CD4-positive, alpha-beta T cell (primary cell): ENCODE data around the gene HMCN1. TPM values are rescaled to one million over a fixed set of nuclear protein-coding genes. Genes with fewer than 3 reads are reported as not detected.

Experiments used
- ATAC-seq: fragments of 200-7000 bp; cut with Tn5 transposase; one replicate; pipeline ENCODE4 v1.10.0; 2022; ENCODE audit warnings: mild to moderate bottlenecking; ENCODE audit not compliant: poor library complexity
- CTCF ChIA-PET: fragments of 350-600 bp; sonication (Branson Sonifier 250); formaldehyde crosslinking; loops from one replicate; lab custom pipeline; 2021; ENCODE audit warnings: antibody characterized with exemption, inconsistent platforms; lab: Charles Lee
- POLR2A ChIA-PET: fragments of 350-600 bp; sonication (Branson Sonifier 250); formaldehyde crosslinking; loops from one replicate; lab custom pipeline; 2021; ENCODE audit warnings: antibody characterized with exemption, inconsistent platforms; lab: Charles Lee
- DNase-seq, 14 experiments: peaks; one replicate each; pipeline ENCODE4 v3.0.0-alpha.2; 2013 to 2020; ENCODE audit warnings: mixed read lengths in 2 of 14
- H3K27ac ChIP-seq, 2 donors: one replicate each; pipeline versions ENCODE4 v1.5.1 to v1.7.0; 2013; ENCODE audit warnings: low read length in 2 of 2, low read depth in 1 of 2, mild to moderate bottlenecking in 1 of 2
- H3K27me3 ChIP-seq, 2 experiments: 1 replicate in 1 of 2; 2 replicates in 1 of 2; pipeline versions ENCODE4 v1.6.1 to v1.7.0; 2013; ENCODE audit warnings: low read length in 2 of 2, control low read depth in 1 of 2, mild to moderate bottlenecking in 1 of 2, moderate library complexity in 1 of 2; ENCODE audit not compliant: insufficient read depth in 2 of 2, control insufficient read depth in 1 of 2
- H3K36me3 ChIP-seq: one replicate; pipeline ENCODE4 v1.6.1; 2013; ENCODE audit warnings: low read length, control low read depth; ENCODE audit not compliant: insufficient read depth
- H3K4me1 ChIP-seq: one replicate; pipeline ENCODE4 v1.6.1; 2013; ENCODE audit warnings: low read length, control low read depth; ENCODE audit not compliant: insufficient read depth
- H3K4me3 ChIP-seq: one replicate; pipeline ENCODE4 v1.5.1; 2013; ENCODE audit warnings: mild to moderate bottlenecking, low read length, moderate library complexity
- H3K9me3 ChIP-seq, 2 experiments: 1 replicate in 1 of 2; 2 replicates in 1 of 2; pipeline versions ENCODE4 v1.6.1 to v1.7.0; 2013; ENCODE audit warnings: low read length in 2 of 2, mild to moderate bottlenecking in 2 of 2, control low read depth in 1 of 2, moderate library complexity in 1 of 2; ENCODE audit not compliant: control insufficient read depth in 1 of 2, insufficient read depth in 1 of 2
- H3K27ac Mint-ChIP-seq: one replicate; pipeline ENCODE4 v1.8.0; 2020; ENCODE audit warnings: mixed read lengths
- H3K27me3 Mint-ChIP-seq: one replicate; pipeline ENCODE4 v1.8.0; 2021; ENCODE audit warnings: mixed read lengths
- H3K36me3 Mint-ChIP-seq: one replicate; pipeline ENCODE4 v1.8.0; 2021; ENCODE audit warnings: low read depth, mixed read lengths
- H3K4me1 Mint-ChIP-seq: one replicate; pipeline ENCODE4 v1.8.0; 2021; ENCODE audit warnings: low read depth, mixed read lengths
- H3K4me3 Mint-ChIP-seq: one replicate; pipeline ENCODE4 v1.8.0; 2020; ENCODE audit warnings: mild to moderate bottlenecking, mixed read lengths
- H3K9me3 Mint-ChIP-seq: one replicate; pipeline ENCODE4 v1.8.0; 2020; ENCODE audit warnings: mixed read lengths
- CTCF ChIP-seq: fragments of 200-600 bp; IDR thresholded peaks from one replicate; pipeline ENCODE4 v1.8.0; 2022; ENCODE audit warnings: antibody characterized with exemption, mild to moderate bottlenecking
- intact Hi-C, 2 experiments: fragments of 100-400 bp; cut with DNase I in 1 of 2; cut with micrococcal nuclease in 1 of 2; formaldehyde crosslinking; loops; one replicate each; pipeline versions ENCODE4 v1.15.1 to v1.9.0; 2023 to 2025; cut with DNase I, micrococcal nuclease
- total RNA-seq, 174 experiments: library from RNA in 2 of 174; stranded (reverse) in 2 of 174; gene quantifications; one replicate each; pipeline ENCODE4 v1.2.3 and lab custom pipeline; 2021 to 2026

HMCN1 gene
- total RNA-seq, 2 experiments from 2014 or later: 0.14 TPM

GRCh38 chr1:185849014-185849413, 114.8 kb downstream of the HMCN1 start:
- CTCF ChIA-PET: no interaction called here
- no peaks in the 10 kb centered on the region for H3K9me3 ChIP-seq
- TF ChIP-seq CTCF: no peak

GRCh38 chr1:185850366-185850765, 116.2 kb downstream of the HMCN1 start:
- H3K4me1 ChIP-seq: no peaks in the 10 kb centered on the region
- TF ChIP-seq CTCF: no peak
- intact Hi-C loops: no loop called here

More at GRCh38 chr1:185849014-185849413, 114.8 kb downstream of the HMCN1 start:
- intact Hi-C loops: no loop called here
- Mint-ChIP-seq H3K4me1 (no peaks in the 10 kb centered on the region), H3K36me3 (no peaks in the 10 kb centered on the region), H3K4me3 (no peak overlapping the region), H3K27ac (no peak overlapping the region), H3K27me3 (peaks cover 9% of the 10 kb centered on the region), H3K9me3 (no peaks in the 10 kb centered on the region)
- ATAC-seq (no peak), DNase-seq (no peak)
- Histone ChIP-seq H3K27me3 (no peaks in the 10 kb centered on the region), H3K4me3 (no peak overlapping the region), H3K27ac (no peak overlapping the region), H3K36me3 (no peaks in the 10 kb centered on the region), H3K4me1 (no peaks in the 10 kb centered on the region)
- POLR2A ChIA-PET: no interaction called here

GRCh38 chr1:185853739-185854138, 119.5 kb downstream of the HMCN1 start:
- ChIA-PET POLR2A (no interaction called here), CTCF (no interaction called here)
- no peak overlapping the region for H3K27ac Mint-ChIP-seq
- H3K4me1 ChIP-seq: no peaks in the 10 kb centered on the region
- no peak overlapping the region for H3K4me3 Mint-ChIP-seq
- ATAC-seq (no peak), DNase-seq (no peak)
- peaks cover 9% of the 10 kb centered on the region for H3K27me3 Mint-ChIP-seq
- no peak overlapping the region for H3K27ac ChIP-seq
- H3K36me3 Mint-ChIP-seq: no peaks in the 10 kb centered on the region
- no peak for TF ChIP-seq CTCF
- H3K27me3 ChIP-seq: no peaks in the 10 kb centered on the region
- H3K9me3 ChIP-seq: no peaks in the 10 kb centered on the region
- no peaks in the 10 kb centered on the region for H3K4me1 Mint-ChIP-seq
- no peak overlapping the region for H3K4me3 ChIP-seq
- no peaks in the 10 kb centered on the region for H3K9me3 Mint-ChIP-seq
- intact Hi-C loops: no loop called here
- H3K36me3 ChIP-seq: no peaks in the 10 kb centered on the region

More at GRCh38 chr1:185850366-185850765, 116.2 kb downstream of the HMCN1 start:
- ChIA-PET CTCF (no interaction called here), POLR2A (no interaction called here)
- no peak for ATAC-seq
- H3K36me3 Mint-ChIP-seq: no peaks in the 10 kb centered on the region
- no peaks in the 10 kb centered on the region for H3K9me3 Mint-ChIP-seq
- peaks cover 9% of the 10 kb centered on the region for H3K27me3 Mint-ChIP-seq
- Histone ChIP-seq H3K9me3 (no peaks in the 10 kb centered on the region), H3K27ac (no peak overlapping the region), H3K36me3 (no peaks in the 10 kb centered on the region), H3K27me3 (no peaks in the 10 kb centered on the region), H3K4me3 (no peak overlapping the region)
- H3K27ac Mint-ChIP-seq: no peak overlapping the region
- no peak for DNase-seq
- no peaks in the 10 kb centered on the region for H3K4me1 Mint-ChIP-seq
- H3K4me3 Mint-ChIP-seq: no peak overlapping the region
